ENCODE data around the gene FBXL2. TPM values are rescaled to one million over a fixed set of nuclear protein-coding genes. Genes with fewer than 3 reads are reported as not detected.

The FBXL2 gene
- total and polyA plus RNA-seq, 2 of the 8 experiments (the other 6 are each of a cell fraction or from before 2014, with no cell fraction given): 3.1 to 5.4 TPM

DNA sequence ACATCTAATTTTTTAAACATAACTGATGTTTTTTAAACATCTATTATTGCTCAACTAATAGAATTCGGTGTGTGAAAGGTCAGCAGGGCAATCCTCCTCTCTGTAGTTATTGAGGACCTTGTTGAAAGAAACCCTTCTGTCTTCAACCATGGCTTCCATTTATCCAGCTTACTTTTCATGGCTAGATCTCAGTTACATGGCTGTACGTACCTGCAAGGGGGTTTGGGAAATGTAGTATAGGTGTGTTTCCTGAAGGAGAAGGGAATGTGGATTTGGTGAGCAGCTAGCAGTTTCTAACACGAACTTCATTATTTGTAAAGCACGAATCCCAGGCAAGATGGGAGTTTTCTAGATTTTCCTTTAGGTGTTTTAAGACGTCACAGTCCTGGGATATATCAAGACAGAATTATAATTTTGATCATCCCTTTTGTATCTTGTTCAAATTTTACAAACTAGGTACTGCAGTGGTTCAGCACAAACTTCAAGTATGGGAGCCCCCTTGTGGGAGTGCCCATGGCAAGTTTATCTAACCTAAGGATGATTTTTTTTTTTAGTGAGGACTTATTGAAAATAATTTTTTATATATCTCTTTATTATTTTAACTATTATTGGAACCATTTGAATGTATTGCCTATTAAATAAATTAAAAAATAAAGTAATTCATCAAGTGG is 41.6 kb downstream of the FBXL2 start:
- H4K5ac ChIP-seq (ENCODE audit: insufficient read length, low read depth, low read length): no peak overlapping the region
- no peak overlapping the region for H3K14ac ChIP-seq (ENCODE audit: insufficient read length)
- H4K91ac ChIP-seq (replicated peaks; ENCODE audit: insufficient read length, low read length): no peak overlapping the region
- FAIRE-seq (peak; percentile 55), DNase-seq (ENCODE audit: low read depth in 1 of 2, low spot score in 2 of 2) (no peak)
- H4K8ac ChIP-seq (ENCODE audit: extremely low read depth, insufficient read depth, low read length): no peak overlapping the region
- no peak overlapping the region for H3K27ac ChIP-seq (ENCODE audit: low read depth, low read length)
- H2AFZ ChIP-seq (ENCODE audit: low read length): no peak overlapping the region
- no peak overlapping the region for H3K4me3 ChIP-seq (ENCODE audit: extremely low read depth in 1 of 4, insufficient read depth in 2 of 4, low read depth in 3 of 4, low read length in 4 of 4)
- no peaks in the 10 kb centered on the region for H3K36me3 ChIP-seq (ENCODE audit: control insufficient read depth in 2 of 4, insufficient read depth in 4 of 4, low read length in 3 of 4)
- no peaks in the 10 kb centered on the region for H3K27me3 ChIP-seq (replicated peaks in 1 of 4; ENCODE audit: control insufficient read depth in 3 of 4, extremely low read depth in 1 of 4, insufficient read depth in 3 of 4, low read length in 3 of 4)
- no peak overlapping the region for H3K18ac ChIP-seq (ENCODE audit: extremely low read depth, low read length)
- H2BK15ac ChIP-seq (ENCODE audit: low read length): no peak overlapping the region
- H3K9ac ChIP-seq (replicated peaks in 1 of 4; ENCODE audit: extremely low read depth in 1 of 4, low read depth in 3 of 4, low read length in 3 of 4): no peak overlapping the region
- no peak overlapping the region for H2BK5ac ChIP-seq (ENCODE audit: low read depth, low read length)
- H3K23ac ChIP-seq (ENCODE audit: insufficient read length): no peak overlapping the region
- H2BK12ac ChIP-seq (ENCODE audit: low read depth, low read length): no peak overlapping the region
- WGBS, 2 experiments (ENCODE audit: extremely low coverage in 1 of 2, insufficient coverage in 1 of 2, insufficient read length in 1 of 2, insufficient replicate concordance in 2 of 2, low coverage in 1 of 2, low lambda C conversion rate in 2 of 2, missing lambda C conversion rate in 1 of 2): 54% methylated on average over 5 of the region's 5 CpGs; no CpG with 5 or more reads in 1 of the 2 experiments
- no peak overlapping the region for H2BK120ac ChIP-seq (replicated peaks; ENCODE audit: low read depth, low read length)
- no peaks in the 10 kb centered on the region for H3K79me2 ChIP-seq (ENCODE audit: control insufficient read depth in 1 of 2, insufficient read depth in 2 of 2, low read length in 2 of 2)
- H3K23me2 ChIP-seq (ENCODE audit: low read depth, low read length): no peaks in the 10 kb centered on the region
- H3K4me1 ChIP-seq (replicated peaks in 1 of 4; ENCODE audit: control insufficient read depth in 3 of 4, insufficient read depth in 4 of 4, low read length in 3 of 4): no peaks in the 10 kb centered on the region; a peak in 1 of 7 replicates
- POLR2A ChIA-PET (ENCODE audit: partially characterized antibody): interaction anchor here (0.6 kb wide), 1 partner anchor 120 kb away, joined by 4 read pairs; no protein-coding TSS in a partner anchor
- no peaks in the 10 kb centered on the region for H3K79me1 ChIP-seq (ENCODE audit: low read depth, low read length)
- peaks cover 0 to 2% of the 10 kb centered on the region in 2 experiments; a peak in 1 of 4 replicates for H3K9me3 ChIP-seq (ENCODE audit: insufficient read depth in 2 of 2, low read depth in 1 of 2, low read length in 1 of 2)
- no peak overlapping the region for H3K4me2 ChIP-seq (ENCODE audit: insufficient read depth in 1 of 2, low read depth in 2 of 2, low read length in 2 of 2)
- H2AK5ac ChIP-seq (ENCODE audit: low read depth, low read length): no peak overlapping the region
- TF ChIP-seq, protein P1, sequence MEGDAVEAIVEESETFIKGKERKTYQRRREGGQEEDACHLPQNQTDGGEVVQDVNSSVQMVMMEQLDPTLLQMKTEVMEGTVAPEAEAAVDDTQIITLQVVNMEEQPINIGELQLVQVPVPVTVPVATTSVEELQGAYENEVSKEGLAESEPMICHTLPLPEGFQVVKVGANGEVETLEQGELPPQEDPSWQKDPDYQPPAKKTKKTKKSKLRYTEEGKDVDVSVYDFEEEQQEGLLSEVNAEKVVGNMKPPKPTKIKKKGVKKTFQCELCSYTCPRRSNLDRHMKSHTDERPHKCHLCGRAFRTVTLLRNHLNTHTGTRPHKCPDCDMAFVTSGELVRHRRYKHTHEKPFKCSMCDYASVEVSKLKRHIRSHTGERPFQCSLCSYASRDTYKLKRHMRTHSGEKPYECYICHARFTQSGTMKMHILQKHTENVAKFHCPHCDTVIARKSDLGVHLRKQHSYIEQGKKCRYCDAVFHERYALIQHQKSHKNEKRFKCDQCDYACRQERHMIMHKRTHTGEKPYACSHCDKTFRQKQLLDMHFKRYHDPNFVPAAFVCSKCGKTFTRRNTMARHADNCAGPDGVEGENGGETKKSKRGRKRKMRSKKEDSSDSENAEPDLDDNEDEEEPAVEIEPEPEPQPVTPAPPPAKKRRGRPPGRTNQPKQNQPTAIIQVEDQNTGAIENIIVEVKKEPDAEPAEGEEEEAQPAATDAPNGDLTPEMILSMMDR (IDR thresholded peaks at IDR 0.05; ENCODE audit: control extremely low read depth in 1 of 3, insufficient read depth in 1 of 3, low read depth in 1 of 3, low read length in 3 of 3): peak in 1 of 3 experiments; percentile 32; a peak in 1 of 4 replicates
- TF ChIP-seq YY1 (IDR thresholded peaks at IDR 0.05; ENCODE audit: low read depth, low read length): no peak
- TF ChIP-seq EGR1 (IDR thresholded peaks at IDR 0.05; ENCODE audit: borderline replicate concordance, low read depth, low read length): no peak
- peak in 1 of 2 experiments; percentile 30; a peak in 3 of 4 replicates for TF ChIP-seq RAD21 (IDR thresholded peaks at IDR 0.05 in 1 of 2, conservative IDR thresholded peaks at IDR 0.05 in 1 of 2; ENCODE audit: low read depth in 2 of 2, low read length in 2 of 2)
- no peak overlapping the region for H3K4ac ChIP-seq (replicated peaks; ENCODE audit: insufficient read length, low read depth, low read length)
- H4K20me1 ChIP-seq (replicated peaks in 1 of 2; ENCODE audit: control insufficient read depth in 1 of 2, insufficient read depth in 2 of 2, low read length in 2 of 2): no peaks in the 10 kb centered on the region
- no peak overlapping the region for H2BK20ac ChIP-seq (ENCODE audit: low read length)
- no peak overlapping the region for H3K56ac ChIP-seq (replicated peaks; ENCODE audit: insufficient read length, low read depth, low read length)
- CTCF ChIA-PET (ENCODE audit: partially characterized antibody): interaction anchor here (0.6 to 1.3 kb wide), 7 partner anchors 18 to 428 kb away, joined by 3 to 6 read pairs (median 3); no protein-coding TSS in a partner anchor

Measured in H1 (cell line).